Upper lobe of left lung (tissue), 4 donors: Measurements from ENCODE around the gene ASMTL.

Experiments used
- EP300 ChIP-seq, 4 donors: sonication (generic); formaldehyde crosslinking; IDR thresholded peaks; one replicate each; pipeline ENCODE4 v1.5.1; 2017; ENCODE audit warnings: antibody characterized with exemption in 4 of 4, control low read depth in 2 of 4
- POLR2A ChIP-seq, 4 donors: fragments of 450-650 bp; IDR thresholded peaks; one replicate each; pipeline ENCODE4 v1.5.1; 2016 to 2017; ENCODE audit warnings: antibody characterized with exemption in 4 of 4, mild to moderate bottlenecking in 2 of 4
- POLR2AphosphoS5 ChIP-seq, 2 donors: sonication (generic); formaldehyde crosslinking; IDR thresholded peaks; one replicate each; pipeline ENCODE4 v1.5.1; 2017; ENCODE audit warnings: antibody characterized with exemption in 2 of 2
- TF ChIP-seq, protein P1 (sequence below), 6 experiments: fragments of 450-650 bp in 4 of 6; fragments of 200-600 bp in 2 of 6; sonication (generic) in 2 of 6; IDR thresholded peaks; one replicate each; pipeline ENCODE4 v1.5.1; 2016 to 2019; ENCODE audit warnings: antibody characterized with exemption in 6 of 6

DNA sequence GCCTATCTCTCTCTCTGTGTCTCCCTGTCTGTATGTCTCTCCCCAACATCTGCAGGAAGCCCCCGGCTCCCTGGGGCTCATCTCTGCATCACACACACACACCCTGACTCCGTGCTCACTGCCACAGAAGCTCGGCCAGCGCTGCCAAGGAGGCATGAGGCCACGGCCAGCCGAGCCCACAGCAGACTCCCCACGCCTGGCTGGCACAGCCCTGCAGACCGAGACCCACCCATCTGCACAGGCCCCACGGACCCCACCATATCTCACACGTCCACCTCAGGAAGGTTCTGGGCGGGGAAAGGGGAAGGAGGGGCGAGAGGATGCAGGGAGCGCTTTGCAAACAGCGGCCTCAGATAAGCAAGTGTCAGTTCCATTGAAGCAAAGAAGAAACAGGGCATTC is 32.3 kb downstream of the ASMTL start:
- TF ChIP-seq POLR2AphosphoS5 (IDR thresholded peaks at IDR 0.05) (no peak), POLR2A (IDR thresholded peaks at IDR 0.05) (no peak), EP300 (IDR thresholded peaks at IDR 0.05) (no peak)
- TF ChIP-seq, protein P1, sequence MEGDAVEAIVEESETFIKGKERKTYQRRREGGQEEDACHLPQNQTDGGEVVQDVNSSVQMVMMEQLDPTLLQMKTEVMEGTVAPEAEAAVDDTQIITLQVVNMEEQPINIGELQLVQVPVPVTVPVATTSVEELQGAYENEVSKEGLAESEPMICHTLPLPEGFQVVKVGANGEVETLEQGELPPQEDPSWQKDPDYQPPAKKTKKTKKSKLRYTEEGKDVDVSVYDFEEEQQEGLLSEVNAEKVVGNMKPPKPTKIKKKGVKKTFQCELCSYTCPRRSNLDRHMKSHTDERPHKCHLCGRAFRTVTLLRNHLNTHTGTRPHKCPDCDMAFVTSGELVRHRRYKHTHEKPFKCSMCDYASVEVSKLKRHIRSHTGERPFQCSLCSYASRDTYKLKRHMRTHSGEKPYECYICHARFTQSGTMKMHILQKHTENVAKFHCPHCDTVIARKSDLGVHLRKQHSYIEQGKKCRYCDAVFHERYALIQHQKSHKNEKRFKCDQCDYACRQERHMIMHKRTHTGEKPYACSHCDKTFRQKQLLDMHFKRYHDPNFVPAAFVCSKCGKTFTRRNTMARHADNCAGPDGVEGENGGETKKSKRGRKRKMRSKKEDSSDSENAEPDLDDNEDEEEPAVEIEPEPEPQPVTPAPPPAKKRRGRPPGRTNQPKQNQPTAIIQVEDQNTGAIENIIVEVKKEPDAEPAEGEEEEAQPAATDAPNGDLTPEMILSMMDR (IDR thresholded peaks at IDR 0.05): no peak
